Progenitor cell of endocrine pancreas (in vitro differentiated cells): Measurements from ENCODE around the gene PIK3IP1. TPM values are rescaled to one million over a fixed set of nuclear protein-coding genes. Genes with fewer than 3 reads are reported as not detected.

Experiments used
- DNase-seq: peaks from one replicate; pipeline ENCODE4 v3.0.0; 2021; ENCODE audit warnings: low spot score; ENCODE audit not compliant: unreplicated experiment
- H3K27ac Mint-ChIP-seq: 2 replicates; pipeline ENCODE4 v1.8.0; 2021; ENCODE audit warnings: mild to moderate bottlenecking, moderate library complexity, mixed read lengths
- H3K27me3 Mint-ChIP-seq: 2 replicates; pipeline ENCODE4 v1.8.0; 2021; ENCODE audit warnings: mixed read lengths
- H3K36me3 Mint-ChIP-seq: 2 replicates; pipeline ENCODE4 v1.8.0; 2022; ENCODE audit warnings: mixed read lengths; ENCODE audit not compliant: insufficient read depth
- H3K4me1 Mint-ChIP-seq: 2 replicates; pipeline ENCODE4 v1.8.0; 2021; ENCODE audit warnings: low read depth, mixed read lengths
- H3K4me3 Mint-ChIP-seq: 2 replicates; pipeline ENCODE4 v1.8.0; 2021; ENCODE audit warnings: low read depth, mild to moderate bottlenecking, moderate library complexity, mixed read lengths
- H3K9me3 Mint-ChIP-seq: 2 replicates; pipeline ENCODE4 v1.8.0; 2021; ENCODE audit warnings: low read depth, mixed read lengths
- CTCF ChIP-seq: fragments of 200-600 bp; sonication (generic); IDR thresholded peaks from one replicate; pipeline ENCODE4 v1.5.0; 2021; ENCODE audit warnings: antibody characterized with exemption, mild to moderate bottlenecking; ENCODE audit not compliant: unreplicated experiment
- total RNA-seq: library from RNA; stranded (reverse); gene quantifications from 2 replicates; pipeline ENCODE4 v1.2.1, GENCODE V29; 2021

PIK3IP1 gene
- total RNA-seq, 1 donor from 2014 or later, result 7.6 TPM

- H3K27ac Mint-ChIP-seq, result no peak overlapping the region
- DNase-seq, result no peak
- no peak overlapping the region for H3K4me3 Mint-ChIP-seq
- H3K4me1 Mint-ChIP-seq, result no peaks in the 10 kb centered on the region
- peaks cover 3% of the 10 kb centered on the region for H3K27me3 Mint-ChIP-seq
- TF ChIP-seq CTCF, result no peak
- no peaks in the 10 kb centered on the region for H3K9me3 Mint-ChIP-seq
- H3K36me3 Mint-ChIP-seq, result no peaks in the 10 kb centered on the region
Observed at GRCh38 chr22:31308181-31308580, 15.9 kb upstream of the PIK3IP1 start.

- no peaks in the 10 kb centered on the region for H3K36me3 Mint-ChIP-seq
- no peak overlapping the region for H3K27ac Mint-ChIP-seq
- no peak overlapping the region for H3K4me3 Mint-ChIP-seq
- H3K4me1 Mint-ChIP-seq, result no peaks in the 10 kb centered on the region
- no peak for TF ChIP-seq CTCF
- peaks cover 12% of the 10 kb centered on the region for H3K27me3 Mint-ChIP-seq
- H3K9me3 Mint-ChIP-seq, result no peaks in the 10 kb centered on the region
- no peak for DNase-seq
Observed at GRCh38 chr22:31305194-31305593, 12.9 kb upstream of the PIK3IP1 start.

GRCh38 chr22:31302537-31302936 lies 10.2 kb upstream of the PIK3IP1 start:
- no peak overlapping the region for H3K27ac Mint-ChIP-seq
- DNase-seq, result no peak
- no peaks in the 10 kb centered on the region for H3K9me3 Mint-ChIP-seq
- H3K36me3 Mint-ChIP-seq, result no peaks in the 10 kb centered on the region
- H3K27me3 Mint-ChIP-seq, result peaks cover 15% of the 10 kb centered on the region
- TF ChIP-seq CTCF, result no peak
- no peak overlapping the region for H3K4me3 Mint-ChIP-seq
- H3K4me1 Mint-ChIP-seq, result no peaks in the 10 kb centered on the region

- H3K36me3 Mint-ChIP-seq, result no peaks in the 10 kb centered on the region
- H3K4me3 Mint-ChIP-seq, result no peak overlapping the region
- no peak overlapping the region for H3K27ac Mint-ChIP-seq
- no peaks in the 10 kb centered on the region for H3K9me3 Mint-ChIP-seq
- TF ChIP-seq CTCF, result no peak
- peaks cover 15% of the 10 kb centered on the region for H3K27me3 Mint-ChIP-seq
- no peak for DNase-seq
- H3K4me1 Mint-ChIP-seq, result no peaks in the 10 kb centered on the region
Observed at GRCh38 chr22:31302006-31302405, 9.7 kb upstream of the PIK3IP1 start.

GRCh38 chr22:31300896-31301295 lies 8.6 kb upstream of the PIK3IP1 start:
- Mint-ChIP-seq H3K4me3 (no peak overlapping the region), H3K36me3 (no peaks in the 10 kb centered on the region), H3K27ac (no peak overlapping the region), H3K27me3 (peaks cover 15% of the 10 kb centered on the region), H3K4me1 (peaks cover 3% of the 10 kb centered on the region), H3K9me3 (no peaks in the 10 kb centered on the region)
- DNase-seq, result no peak
- no peak for TF ChIP-seq CTCF
